ENCODE data around the gene YTHDC2.

Gene YTHDC2

DNA sequence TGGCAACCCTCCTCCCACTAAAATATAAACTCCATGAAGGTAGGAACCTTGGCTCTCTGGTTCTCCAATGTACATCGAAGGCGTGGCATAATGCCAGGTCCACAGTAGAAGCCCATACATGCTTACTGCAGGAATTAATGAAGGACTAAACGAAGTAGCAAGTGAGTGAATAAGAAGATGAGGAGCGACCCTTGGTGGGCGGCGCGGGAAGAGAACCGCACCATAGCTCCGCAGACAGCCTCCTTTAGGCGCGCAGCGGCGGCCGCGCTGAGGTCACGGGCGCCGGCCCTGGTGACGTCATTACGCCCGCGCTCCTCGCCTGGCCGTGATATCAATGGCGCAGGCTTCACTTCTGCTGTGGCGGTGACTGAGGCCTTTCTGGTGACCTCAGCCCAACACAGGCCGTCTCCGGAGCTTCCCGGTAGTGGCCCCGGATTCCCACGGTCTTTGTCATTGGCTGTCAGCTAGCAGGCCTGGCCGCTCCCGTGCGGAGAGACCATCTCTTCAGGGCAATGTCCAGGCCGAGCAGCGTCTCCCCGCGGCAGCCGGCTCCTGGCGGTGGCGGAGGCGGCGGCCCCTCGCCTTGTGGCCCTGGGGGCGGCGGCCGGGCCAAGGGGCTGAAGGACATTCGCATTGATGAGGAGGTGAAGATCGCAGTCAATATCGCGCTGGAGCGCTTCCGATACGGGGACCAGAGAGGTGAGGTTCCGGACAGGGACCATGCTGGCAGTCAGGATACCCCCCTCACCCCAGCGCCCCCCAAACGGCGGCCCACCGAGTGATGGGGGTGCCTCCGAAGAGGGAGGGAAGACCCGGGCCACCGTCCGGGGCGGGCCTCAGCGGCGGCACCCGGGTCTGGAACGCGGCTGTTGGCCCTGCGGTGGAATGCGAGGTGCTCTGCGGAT lies at the start of gene YTHDC2:
Gene YTHDC2 (plus strand): TSS at position 311 of the 905 bp plus-strand sequence. CDS start 202 bp downstream, at position 513.
- peak; percentile 18 to 84 (median 74) for DNase-seq

DNA sequence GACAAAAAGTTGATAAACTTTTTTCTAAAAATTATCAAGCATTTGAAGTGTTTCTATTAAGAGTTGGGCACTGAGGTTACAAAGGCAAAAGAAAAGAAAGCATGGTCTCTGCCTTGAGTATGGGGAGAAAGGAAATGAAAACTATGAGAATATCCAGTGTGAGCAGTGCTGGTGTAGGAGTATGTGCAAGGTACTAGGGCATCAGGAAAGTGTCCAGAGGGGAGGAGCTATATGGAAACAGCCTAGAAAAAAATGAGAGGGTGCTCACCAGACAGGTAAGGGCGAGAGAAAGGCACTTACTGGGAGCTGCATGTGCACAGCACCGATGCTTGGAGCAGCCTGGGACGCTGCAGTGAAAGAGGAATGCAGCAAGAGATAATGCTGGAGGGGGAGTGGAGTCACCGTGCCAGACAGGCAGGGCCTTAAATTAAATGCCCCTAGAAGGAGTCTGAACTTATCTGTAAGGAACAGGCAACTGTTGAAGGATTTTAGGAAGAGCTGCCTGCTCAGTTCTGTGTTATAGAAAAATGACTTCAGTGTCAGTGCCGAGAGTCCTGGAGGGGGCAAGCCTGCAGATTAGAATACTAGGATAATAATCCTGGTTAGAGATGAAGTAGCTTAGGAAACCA lies 39.3 kb upstream of the YTHDC2 start:
- no peak for DNase-seq

DNA sequence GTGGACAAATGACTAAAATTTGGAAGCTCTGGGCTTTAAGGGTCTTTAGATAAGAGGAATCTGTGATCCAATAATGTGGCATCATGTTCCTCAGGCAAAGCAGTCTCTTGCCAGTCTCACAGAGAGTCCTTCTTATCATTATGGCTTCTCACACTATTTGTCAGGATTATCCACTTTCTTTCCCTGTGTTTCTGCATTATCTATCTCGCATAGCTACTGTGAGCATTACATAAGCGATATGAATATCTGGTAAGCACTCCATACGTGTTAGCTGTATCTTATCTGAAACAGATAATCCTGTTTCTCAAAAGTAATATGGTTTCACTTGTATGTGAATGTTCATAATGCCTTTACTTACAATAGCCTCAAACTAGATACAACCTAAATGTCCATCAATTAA lies 34.8 kb upstream of the YTHDC2 start:
- no peak for DNase-seq

- DNase-seq = no peak
Observed at GRCh38 chr5:113480243-113480642, 33.3 kb upstream of the YTHDC2 start.

DNA sequence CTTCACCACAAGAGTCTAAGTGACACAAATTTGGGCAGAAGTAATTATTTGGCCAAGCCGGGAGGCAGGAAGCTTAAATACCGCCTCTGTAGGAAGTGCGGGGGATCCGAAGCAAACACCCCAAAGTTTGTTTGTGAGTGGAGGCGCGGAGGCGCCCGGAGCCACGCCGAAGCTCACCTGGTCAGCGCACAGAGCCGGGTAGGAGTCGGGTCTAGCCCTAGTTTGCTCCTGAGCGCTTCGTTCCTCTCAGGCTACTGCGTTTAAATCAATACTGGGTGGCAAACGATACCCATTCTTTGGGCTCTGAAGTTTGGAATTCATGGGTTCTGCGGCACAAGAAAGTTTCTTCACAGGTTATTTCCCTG lies 26.1 kb upstream of the YTHDC2 start:
- DNase-seq = no peak

DNA sequence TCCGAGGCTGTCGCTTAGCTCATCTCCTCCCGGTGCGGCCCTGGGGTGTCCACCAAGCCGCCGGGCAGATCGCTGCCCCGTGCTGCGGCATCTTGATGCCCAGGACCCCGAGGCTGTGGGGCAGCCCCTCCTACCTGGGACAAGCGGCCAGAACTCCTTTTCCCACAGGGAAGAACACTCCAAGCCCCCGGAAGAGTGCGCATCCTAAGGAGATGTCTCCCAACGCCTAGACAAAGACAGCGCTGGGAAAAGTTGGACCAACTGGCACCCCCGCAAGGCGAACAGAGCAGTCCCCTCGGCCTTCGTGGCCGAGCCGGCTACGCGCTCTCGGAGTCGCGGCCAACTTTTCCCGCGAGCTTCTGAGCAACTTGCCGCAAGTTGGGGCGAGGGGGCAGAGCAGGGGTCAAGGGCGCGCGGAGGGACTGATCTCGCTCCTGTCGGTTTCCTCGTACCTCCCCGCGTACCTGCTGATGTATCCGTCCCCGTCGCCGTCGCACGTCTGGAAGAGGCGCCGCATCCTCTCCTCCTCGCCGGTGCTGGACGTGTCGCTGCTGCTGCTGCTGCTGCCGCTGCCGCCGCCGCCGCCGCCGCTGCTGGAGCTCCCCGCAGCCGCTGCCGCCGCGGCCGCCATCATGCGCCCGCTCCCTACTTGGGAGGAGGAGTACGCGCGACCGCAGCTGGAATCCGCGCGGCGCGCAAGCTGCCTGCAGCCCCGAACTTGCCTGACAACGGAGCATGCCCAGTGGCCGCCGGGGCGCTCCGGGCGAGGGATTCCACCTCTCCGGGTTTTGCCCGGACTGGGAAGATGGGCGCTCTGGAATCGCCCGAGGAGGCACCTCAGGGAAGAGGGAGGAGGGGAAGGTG lies 25.5 kb upstream of the YTHDC2 start, which contains the start of gene MCC:
Gene MCC (minus strand): TSS at position 673 of the 864 bp plus-strand sequence.
- DNase-seq = peak in 10 of 14 donors; percentile 3 to 69 (median 40)

- DNase-seq = no peak
Observed at GRCh38 chr5:113488645-113489184, 24.8 kb upstream of the YTHDC2 start.

DNA sequence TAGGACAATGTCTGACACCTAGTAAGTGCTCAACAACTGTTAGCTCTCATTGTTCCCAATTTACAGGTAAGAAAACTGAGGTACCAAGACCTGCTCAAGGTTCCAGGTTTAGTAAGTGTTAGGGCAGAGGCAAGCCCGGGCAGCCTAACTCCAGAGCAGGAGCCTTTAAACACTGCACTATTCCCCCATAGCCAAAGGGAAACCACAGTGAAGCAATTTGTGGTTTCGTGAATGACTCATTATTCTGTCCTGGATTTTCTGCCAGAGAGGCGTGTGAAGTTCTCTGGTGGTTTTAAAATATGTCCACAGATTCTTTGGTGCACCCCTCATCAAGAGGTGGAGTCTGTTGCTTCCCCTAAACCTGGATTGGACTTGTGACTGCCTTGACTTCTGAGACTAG lies 24.2 kb upstream of the YTHDC2 start:
- no peak for DNase-seq

- DNase-seq = no peak
Observed at GRCh38 chr5:113490317-113490716, 23.2 kb upstream of the YTHDC2 start.

DNA sequence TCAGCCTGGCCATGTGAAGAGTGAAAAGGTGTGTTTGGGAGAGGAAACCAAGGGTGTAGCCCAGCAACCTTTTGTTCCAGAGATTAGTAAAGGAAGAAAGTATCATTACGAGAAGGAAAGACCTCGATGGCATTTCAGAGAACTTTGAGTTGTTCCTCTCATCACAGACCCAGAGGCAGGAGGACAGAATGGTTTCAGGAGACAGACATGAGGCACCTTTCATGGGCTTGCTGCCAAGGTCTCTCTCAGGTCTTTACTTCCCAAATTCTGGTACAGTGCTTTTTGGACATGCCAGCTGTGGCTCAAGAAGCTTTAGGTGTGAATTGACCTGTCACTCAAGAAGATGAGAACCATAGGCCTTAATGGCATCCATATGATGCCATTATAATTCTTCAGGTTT lies 22.5 kb upstream of the YTHDC2 start:
- DNase-seq = no peak

GRCh38 chr5:113493446-113493845 lies 20.0 kb upstream of the YTHDC2 start:
- no peak for DNase-seq

DNA sequence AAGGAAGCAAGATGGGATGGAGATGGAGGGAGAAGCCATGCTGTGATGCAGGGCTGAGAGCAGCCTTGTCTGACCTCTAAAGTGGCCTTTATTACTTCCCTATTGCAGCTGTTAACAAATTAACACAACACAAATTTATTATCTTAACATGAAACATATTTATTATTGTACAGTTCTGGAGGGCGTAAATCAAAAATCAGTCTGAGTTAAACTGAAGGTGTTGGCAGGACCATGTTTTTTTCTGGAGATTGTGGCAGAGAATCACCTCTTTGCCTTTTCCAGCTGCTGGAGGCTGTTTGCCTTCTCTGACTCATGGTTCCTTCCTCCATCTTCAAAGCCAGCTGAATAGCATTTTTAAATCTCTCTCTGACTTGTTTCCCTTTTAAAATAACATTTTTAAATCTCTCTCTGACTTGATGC lies 18.1 kb upstream of the YTHDC2 start:
- DNase-seq = no peak

- no peak for DNase-seq
Observed at GRCh38 chr5:113502073-113502472, 11.4 kb upstream of the YTHDC2 start.

GRCh38 chr5:113503146-113503545 lies 10.3 kb upstream of the YTHDC2 start:
- DNase-seq = no peak

GRCh38 chr5:113505181-113505580 lies 8.3 kb upstream of the YTHDC2 start:
- DNase-seq = no peak

GRCh38 chr5:113507601-113508000 lies 5.9 kb upstream of the YTHDC2 start:
- no peak for DNase-seq

DNA sequence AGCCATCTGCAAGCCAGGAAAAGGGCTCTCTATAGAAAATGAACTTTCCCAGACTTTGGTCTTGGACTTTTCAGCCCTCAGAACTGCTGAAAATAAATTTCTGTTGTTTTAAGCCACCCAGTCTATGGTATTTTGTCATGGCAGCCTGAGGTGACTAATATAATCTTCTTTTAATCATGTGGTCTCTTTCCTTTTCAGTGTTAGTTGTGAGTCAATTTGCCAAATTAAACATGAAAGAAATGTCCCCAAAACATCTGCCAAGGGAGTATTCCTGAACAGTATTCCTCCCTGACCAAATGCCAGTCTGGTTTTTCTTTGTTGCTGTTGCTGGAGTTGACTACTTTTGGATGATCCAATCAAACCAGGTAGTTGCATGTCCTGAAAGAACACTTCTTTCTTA lies 4.7 kb upstream of the YTHDC2 start:
- no peak for DNase-seq

DNA sequence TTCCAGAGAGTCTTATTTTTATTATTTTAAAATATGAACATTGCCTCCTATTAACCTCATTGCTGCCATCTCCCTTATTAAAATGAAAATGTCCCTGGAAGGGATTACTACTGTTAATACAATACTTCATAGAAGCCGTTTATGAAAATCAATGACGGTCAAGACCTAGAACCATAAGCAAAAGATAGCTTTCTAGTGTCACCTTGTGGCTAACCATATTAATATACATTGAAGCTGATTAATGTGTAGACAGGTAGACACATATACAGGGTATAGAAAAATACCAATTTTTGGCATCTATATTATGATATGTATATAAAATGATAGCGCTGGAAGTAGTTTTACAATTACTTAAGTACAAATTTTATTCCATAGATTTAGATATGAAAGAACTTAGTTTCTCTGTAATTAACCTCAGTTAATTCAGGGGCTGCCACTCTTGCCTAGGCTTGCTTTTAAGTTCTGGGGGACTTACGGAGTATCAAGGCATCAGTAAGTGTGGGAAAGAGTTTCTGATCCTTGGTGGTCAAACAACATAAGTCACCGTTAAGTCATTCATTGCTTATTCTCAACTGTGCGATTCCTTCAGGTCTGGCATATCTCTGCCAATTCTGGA lies 2.5 kb upstream of the YTHDC2 start:
- no peak for DNase-seq

- DNase-seq = no peak
Observed at GRCh38 chr5:113512341-113512740, 1.2 kb upstream of the YTHDC2 start.

- peak in 3 of 14 donors; percentile 10 to 37 (median 33) for DNase-seq
Observed at GRCh38 chr5:113514289-113514635, 768 bp downstream of the YTHDC2 start.

DNA sequence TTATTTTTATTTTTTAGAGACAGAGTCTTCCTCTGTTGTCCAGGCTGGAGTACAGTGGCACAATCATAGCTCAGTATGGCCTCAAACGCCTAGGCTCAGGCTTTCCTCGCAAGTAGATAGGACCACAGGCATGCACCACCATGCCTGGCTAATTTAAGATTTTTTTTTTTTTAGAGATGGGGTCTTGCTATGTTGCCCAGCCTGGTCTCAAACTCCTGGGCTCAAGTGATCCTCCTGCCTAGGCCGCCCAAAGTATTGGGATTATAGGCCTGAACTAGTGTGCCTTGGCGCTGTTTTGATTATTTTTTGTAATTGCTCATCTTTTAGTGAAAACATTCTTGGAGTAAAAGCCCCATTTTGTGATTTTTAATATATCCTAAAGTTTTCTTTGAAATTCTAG lies 5.4 kb downstream of the YTHDC2 start:
- no peak for DNase-seq

DNA sequence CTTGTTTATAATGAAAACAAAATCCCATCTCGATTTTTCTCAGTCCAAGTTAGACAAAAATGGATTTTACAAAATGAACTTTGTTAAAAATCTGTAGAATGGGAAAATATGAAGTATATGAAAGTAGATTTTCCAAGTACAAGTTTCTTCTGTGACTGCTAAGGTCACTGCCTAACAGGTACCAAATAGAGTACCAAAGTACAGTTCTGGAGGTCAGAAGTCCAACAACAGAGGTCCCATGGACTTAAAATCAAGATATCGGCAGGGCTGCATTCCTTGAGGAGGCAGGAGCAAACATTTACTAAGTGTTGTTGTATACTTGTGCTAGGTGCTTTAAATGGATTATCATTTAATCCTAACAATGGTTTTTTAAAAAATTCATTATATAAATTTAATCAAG lies 5.9 kb downstream of the YTHDC2 start:
- DNase-seq = no peak
